Stimulated activated CD8-positive, alpha-beta memory T cell treated with anti-CD3 and anti-CD28 coated beads, Interleukin-12 subunit alpha, Interleukin-12 subunit beta, amount 100 ng/mL, for 24 hours (primary cell): ENCODE data around the gene GFI1B.
A peak's percentile ranks its signal among the peaks of the same experiment; 100 is the strongest.
"Not testable (repeated sequence)": the region's sequence is repeated elsewhere in the genome, so short reads cannot be mapped to it uniquely, and the experiment has no call there.

Experiments
- DNase-seq: peaks from one replicate; pipeline ENCODE4 v3.0.0-alpha.2; 2020; ENCODE audit errors: extremely low read depth

The GFI1B gene

GRCh38 chr9:133009906-133010582, 31.6 kb downstream of the GFI1B start:
- no peak for DNase-seq

GRCh38 chr9:133014696-133015095, 36.2 kb downstream of the GFI1B start:
- DNase-seq: no peak

- no peak for DNase-seq
Measured at GRCh38 chr9:133023117-133023890, 44.8 kb downstream of the GFI1B start.

- DNase-seq: no peak
Measured at GRCh38 chr9:133026426-133026825, 47.9 kb downstream of the GFI1B start.

- no peak for DNase-seq
Measured at GRCh38 chr9:133027134-133027533, 48.6 kb downstream of the GFI1B start.

GRCh38 chr9:133028221-133028620, 49.7 kb downstream of the GFI1B start:
- DNase-seq: no peak

- no peak for DNase-seq
Measured at GRCh38 chr9:133029994-133030316, 51.5 kb downstream of the GFI1B start.

GRCh38 chr9:133030317-133031129, 52.0 kb downstream of the GFI1B start, which contains the start of gene GTF3C5:
Gene GTF3C5 (plus strand): TSS chr9:133030997. CDS start chr9:133031012, 15 bp downstream.
- DNase-seq: peak; percentile 83

GRCh38 chr9:133031130-133031422, 52.6 kb downstream of the GFI1B start:
- DNase-seq: no peak

GRCh38 chr9:133031496-133031911, 53.0 kb downstream of the GFI1B start:
- no peak for DNase-seq

GRCh38 chr9:133032171-133032570, 53.7 kb downstream of the GFI1B start:
- no peak for DNase-seq

- no peak for DNase-seq
Measured at GRCh38 chr9:133035669-133036068, 57.2 kb downstream of the GFI1B start.

GRCh38 chr9:133037775-133038515, 59.5 kb downstream of the GFI1B start:
- no peak for DNase-seq

- DNase-seq: not testable (repeated sequence)
Measured at GRCh38 chr9:133040892-133041479, 62.5 kb downstream of the GFI1B start.
